Measurements from ENCODE around the gene SEMA5A.
"Not testable (repeated sequence)": the region's sequence is repeated elsewhere in the genome, so short reads cannot be mapped to it uniquely, and the experiment has no call there.

Gene SEMA5A

DNA sequence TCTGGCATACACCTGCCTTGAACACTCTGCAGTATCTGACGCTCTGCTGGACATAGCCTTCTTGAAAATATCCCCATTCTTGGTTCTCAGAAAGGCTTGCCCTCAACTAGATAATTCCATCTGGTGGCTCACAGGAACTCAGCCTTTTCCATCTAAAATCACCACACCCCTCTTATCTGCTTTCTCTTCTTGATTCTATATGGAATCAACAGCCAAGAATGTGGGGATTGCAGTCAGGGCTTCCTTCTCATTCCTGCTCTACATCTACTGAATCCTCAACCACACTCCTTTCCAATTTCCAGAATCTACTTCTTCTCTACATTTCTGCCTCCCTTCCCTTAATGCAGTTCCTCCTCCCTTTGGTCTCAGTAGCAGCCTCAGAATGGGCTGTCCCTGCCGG is 170.1 kb downstream of the SEMA5A start:
- in situ Hi-C loops (cut with MboI; ENCODE audit: low sequenced_read_pairs): no loop called here

DNA sequence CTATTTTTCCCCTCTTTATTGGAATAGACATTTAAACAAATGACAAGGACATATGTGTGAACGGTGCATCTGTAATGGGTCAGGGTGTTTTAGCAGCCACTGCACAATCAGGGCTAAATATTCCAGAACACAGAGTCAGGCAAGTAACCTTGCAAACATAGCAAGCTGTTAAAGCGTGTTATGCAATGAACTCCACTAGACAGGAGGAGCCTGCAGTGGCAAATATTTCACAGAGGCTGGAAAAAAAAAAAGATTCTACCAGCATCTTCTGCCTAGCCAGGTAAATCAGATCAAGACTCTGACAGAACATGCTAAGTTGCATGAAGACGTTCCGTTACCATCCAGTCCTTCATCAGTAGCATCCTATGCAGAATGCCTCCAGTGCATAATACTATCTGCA is 171.8 kb downstream of the SEMA5A start:
- in situ Hi-C loops (cut with MboI; ENCODE audit: low sequenced_read_pairs): no loop called here

DNA sequence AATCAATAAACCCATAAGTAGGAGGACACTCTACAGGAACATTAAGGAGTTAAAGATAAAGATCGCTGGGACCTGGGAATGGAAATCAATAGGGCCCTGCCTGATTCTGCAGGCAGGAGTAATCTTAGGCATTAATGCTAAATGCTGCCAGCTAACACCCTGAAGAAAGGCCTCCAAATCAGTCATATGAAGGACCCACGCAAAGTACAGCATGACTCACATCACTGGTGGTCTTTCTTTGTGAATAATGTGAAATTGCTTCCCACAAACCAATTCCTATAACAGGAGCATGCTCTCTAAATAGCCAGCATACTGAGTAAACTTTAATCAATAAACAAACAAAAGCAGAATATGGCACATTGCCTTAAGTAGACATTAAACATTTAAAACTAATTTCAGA is 172.3 kb downstream of the SEMA5A start:
- in situ Hi-C loops (cut with MboI; ENCODE audit: low sequenced_read_pairs): no loop called here

DNA sequence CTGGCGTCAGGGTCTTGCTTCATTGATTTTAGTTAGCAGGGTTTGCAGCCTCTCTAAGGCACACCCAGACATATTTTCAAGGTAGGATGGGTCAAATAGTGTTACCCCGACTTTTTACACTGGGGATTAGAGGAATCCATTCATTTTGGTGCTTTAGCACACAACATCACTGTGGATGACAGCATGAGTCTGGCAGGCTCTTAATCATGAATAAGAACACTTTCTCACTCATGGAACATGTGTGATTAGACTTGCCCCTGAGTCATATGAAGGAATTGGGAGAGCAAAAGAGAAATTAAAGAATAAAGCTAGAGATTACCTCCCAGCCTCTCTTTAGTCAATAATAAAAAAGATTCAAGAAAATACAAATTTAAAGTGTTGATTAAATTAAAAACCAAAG is 175.6 kb downstream of the SEMA5A start:
- in situ Hi-C loops (cut with MboI; ENCODE audit: low sequenced_read_pairs): no loop called here

DNA sequence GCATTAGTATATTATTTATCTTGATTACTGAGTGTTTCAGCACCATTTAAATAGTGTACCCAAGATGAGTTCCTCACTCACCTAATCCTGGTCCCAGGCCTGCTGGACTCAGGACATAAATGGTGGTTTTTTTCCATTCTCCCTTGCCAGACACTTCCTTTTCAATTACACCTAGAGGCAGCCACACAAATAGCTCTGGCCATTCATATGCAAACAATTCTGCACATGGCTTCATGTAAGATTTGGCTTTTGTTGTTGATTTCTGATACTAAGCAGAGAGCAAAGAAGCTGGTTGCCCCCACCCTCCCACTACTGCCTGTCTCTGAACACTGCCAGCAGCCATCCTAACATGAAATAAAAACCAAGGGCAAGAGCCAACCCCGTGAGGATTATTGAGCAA is 180.4 kb downstream of the SEMA5A start:
- in situ Hi-C loops (cut with MboI; ENCODE audit: low sequenced_read_pairs): no loop called here

DNA sequence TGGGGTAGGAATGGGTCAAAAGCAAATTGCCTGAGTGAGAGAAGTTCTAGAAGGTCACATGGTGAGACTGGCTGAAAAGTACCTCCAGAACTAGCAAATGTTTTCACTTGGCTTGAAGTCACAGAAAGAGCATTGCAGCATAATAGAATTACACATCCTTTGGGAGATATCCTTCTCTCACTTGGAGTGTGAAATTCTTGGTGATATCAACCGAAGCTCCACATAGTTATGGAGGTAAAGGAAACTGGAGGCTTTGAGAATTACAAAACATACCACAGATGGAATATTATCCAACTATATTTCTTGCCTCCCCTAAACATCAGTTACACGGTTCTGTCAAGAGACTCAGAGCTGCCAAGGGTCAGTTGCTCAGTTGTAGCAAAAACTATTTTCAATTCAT is 182.4 kb downstream of the SEMA5A start:
- in situ Hi-C loops (cut with MboI; ENCODE audit: low sequenced_read_pairs): no loop called here

DNA sequence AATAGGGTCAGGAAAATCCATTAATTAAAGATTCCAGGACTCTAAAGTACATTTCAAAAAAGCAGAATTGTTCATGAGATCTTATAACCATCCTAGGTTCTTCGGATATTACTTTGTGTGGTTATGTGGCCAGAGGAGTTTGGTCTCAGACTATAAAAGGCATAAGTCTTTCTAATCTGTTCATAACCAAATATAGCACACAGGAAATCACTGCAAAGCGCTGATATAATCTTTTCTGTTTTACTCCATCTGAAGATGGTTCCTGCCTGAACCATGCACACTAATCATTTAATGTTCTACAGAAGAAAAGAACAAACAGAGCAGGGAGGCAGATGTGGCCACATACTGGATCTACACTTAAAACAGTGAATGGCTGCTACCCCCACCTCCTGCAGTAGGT is 182.8 kb downstream of the SEMA5A start:
- in situ Hi-C loops (cut with MboI; ENCODE audit: low sequenced_read_pairs): no loop called here

DNA sequence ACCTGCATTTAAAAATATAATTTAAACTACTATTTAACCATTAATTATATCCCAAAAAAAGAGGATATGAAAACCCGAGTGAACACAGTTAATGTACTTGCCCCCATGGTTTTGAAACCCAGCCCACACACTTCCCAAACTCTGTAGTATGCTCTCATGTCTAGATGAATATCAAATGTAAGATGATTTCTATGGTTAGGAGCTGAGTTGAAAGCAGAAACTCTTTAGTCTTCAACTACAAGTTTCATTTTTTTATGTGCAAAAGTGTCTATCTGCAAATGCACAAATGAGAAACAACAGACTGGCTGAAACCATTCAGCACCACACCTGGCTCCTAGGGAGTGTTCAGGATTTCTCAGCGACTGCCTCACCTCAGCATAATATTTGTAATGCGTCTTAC is 183.3 kb downstream of the SEMA5A start:
- in situ Hi-C loops (cut with MboI; ENCODE audit: low sequenced_read_pairs): no loop called here

DNA sequence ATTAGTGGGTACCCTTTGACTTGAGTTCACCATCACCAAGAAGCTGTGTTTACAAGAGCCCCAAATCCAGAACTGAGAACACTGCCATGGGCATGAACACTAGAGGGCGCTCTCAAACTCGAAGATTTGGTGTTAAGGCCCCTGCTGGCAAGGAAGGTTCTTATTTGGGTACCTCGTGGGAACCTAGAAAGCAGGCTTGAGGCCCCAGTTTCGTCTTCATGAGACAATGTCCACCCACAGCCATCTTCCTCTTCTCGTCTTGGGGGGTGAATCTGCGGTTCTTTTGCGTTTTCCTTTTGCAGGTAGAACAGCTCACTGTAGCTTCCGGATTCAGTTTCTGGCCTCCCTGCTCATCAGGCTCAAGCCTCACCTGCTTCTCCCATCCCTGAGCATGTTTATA is 184.0 kb downstream of the SEMA5A start:
- in situ Hi-C loops (cut with MboI; ENCODE audit: low sequenced_read_pairs): no loop called here

DNA sequence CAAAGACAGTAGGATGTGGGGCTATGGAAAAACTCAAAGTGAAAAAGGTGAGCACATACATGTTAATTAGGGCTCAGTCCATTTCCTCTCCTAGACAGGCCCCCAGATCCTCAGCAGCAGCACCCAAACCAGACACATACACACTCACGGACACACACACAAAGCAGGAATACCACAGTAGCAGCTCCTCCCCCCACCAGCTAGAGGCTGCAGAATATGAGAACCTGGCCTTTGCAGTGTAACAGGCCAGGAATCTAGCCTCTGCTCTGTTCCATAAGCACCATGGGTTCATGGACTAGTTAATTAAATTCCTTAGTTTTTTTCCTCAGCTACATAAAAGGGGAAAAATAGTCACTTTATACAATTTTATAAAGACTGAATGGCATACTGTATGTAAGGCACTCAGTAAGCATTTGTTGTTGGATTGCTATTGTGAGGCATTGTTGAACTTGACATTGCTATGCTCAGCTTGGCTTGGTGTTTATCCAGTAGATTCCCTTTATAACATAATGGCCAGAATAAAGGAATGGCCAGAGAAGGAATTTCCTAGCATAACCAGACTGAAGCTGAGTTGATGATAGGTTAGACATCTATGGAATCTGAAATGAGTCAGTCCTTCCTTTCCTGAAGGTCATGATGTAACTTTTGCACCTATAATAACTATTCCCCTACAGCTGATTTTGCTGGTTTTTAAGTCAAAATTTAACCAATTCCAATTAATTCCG is 186.8 kb downstream of the SEMA5A start:
- in situ Hi-C loops (cut with MboI; ENCODE audit: low sequenced_read_pairs): no loop called here

DNA sequence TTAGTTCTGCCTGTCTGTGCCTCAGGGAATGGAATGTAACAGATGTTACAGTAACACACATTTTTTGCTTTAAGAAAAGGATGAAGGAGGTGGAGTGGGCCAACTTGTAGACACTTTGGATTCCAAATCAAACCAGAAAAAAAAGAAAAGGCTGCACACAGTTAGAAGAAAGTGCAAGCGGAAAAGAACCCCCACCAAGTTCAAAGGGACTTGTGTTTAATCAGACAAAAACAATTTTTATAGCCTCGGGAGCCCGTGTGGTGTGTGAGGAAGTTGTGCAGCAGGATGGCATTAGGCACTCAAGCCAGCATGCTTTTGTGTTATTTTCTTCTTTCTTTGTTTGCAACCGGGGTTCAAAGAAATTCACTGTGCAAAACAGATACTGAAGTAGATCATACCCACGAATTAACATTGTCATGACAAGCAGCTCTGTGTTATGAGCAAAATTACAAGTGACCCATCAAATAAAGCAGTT is 189.5 kb downstream of the SEMA5A start:
- in situ Hi-C loops (cut with MboI; ENCODE audit: low sequenced_read_pairs): no loop called here

DNA sequence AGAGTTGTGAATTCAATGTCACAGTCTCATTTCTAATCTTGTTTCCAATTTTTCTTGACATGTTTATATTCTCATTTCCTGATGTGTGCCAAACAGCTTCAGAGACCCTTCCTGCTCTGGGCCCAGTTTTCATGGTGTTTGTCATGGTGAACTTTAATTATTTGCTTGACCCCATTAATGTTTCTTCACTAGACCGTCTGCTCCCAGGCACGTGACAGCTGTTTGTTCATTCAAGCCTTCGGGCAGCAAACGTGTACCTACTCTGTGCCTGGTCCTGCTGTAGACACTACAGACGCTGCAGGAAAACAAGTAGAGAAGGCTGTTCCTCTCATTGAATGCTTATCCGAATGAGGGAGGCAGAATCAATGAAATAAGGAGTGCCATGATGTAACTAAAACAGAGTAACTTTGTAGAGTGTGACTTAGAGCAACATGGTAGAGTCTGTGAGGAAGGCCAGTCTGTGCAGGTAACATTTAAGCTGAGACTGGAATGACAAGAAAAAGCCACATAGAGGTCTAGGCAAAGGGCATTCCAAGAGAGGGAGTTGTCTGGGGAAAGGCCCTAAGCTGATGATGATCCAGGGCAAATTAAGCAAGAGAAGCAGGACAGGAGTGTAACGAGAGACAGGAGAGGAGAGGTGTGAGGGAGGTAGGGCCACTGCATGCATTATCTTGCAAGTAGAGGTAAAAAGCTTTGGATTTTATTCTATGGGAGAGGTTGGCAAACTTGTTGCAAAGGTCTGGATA is 191.4 kb downstream of the SEMA5A start:
- in situ Hi-C loops (cut with MboI; ENCODE audit: low sequenced_read_pairs): no loop called here

DNA sequence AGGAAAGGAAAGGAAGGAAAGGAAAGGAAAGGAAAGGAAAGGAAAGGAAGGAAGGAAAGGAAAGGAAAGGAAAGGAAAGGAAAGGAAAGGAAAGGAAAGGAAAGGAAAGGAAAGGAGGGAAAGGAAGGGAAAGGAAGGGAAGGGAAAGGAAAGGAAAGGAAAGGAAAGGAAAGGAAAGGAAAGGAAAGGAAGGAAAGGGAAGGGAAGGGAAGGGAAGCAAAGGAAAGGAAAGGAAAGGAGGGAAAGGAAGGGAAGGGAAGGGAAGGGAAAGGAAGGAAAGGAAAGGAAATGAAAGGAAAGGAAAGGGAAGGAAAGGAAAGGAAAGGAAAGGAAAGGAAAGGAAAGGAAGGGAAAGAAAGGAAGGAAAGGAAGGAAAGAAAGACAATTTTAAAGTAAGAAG is 192.8 kb downstream of the SEMA5A start:
- in situ Hi-C loops (cut with MboI; ENCODE audit: low sequenced_read_pairs): not testable (repeated sequence)

DNA sequence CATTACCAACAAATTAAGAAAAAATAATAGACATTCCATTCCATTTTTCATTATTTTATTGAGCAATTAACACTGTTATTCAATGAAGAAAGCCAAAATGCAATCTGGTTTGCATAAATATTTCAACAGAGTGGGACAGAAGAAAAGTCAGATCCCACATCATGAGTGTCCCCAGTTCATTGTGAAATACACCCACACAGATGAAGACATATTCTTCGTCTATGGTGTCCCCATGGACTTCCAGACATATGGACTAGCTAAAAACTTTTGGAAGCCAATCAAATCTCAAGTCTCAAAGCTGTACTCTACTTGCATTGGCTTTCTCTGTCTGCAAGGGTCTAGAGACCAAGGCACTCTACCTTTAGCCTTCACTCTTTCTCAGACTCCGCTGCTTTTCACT is 194.3 kb downstream of the SEMA5A start:
- in situ Hi-C loops (cut with MboI; ENCODE audit: low sequenced_read_pairs): no loop called here

DNA sequence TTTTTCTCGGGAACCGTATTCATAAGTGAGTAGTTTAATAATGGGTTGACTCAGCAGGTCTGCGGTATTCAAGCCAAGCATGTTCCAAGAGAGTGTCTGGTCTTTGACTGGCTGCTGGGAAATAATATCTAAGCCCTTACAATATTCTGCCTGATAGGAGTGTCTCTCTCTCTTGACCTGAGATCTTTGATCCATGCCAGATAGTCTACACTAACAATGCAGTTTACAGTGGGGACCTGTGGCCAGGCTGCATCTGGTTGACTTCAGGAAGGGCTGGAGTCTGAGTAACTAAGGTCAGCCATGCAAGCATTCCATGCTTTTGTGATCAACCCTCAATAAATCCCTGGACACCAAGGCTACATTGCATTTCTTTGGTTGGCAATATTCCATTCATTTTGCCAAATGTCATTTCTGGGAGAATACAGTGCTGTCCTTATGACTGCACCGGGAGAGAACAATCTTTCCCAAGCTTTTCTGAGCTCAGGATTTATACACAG is 195.5 kb downstream of the SEMA5A start:
- in situ Hi-C loops (cut with MboI; ENCODE audit: low sequenced_read_pairs): no loop called here

DNA sequence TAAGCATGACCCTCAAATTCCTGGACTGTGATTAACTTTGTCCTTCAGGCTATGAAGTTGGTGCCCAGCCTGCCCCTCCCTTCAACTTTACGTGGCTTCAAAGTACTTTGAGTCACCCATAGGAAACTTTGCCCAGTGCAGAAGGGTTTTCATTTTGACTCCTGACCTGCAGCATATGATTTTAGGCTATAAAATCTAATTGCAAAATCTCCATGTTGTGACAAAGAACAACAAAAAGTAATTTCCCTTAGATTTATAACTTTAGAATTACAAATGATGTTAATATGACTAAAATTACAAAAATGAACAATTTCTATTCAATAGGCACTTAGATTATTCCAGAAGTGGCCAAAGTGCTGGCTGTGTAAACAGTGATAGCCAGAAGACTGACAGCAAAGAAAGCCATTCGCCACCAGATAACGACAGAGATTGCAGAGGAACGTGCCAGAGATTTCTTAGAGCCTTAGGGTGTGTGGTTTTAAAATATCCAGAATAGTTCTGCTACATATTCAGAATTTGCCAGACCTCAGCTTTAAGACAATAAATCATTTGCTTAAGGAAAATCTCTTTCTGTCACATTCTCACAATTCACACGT is 197.4 kb downstream of the SEMA5A start:
- in situ Hi-C loops (cut with MboI; ENCODE audit: low sequenced_read_pairs): no loop called here

DNA sequence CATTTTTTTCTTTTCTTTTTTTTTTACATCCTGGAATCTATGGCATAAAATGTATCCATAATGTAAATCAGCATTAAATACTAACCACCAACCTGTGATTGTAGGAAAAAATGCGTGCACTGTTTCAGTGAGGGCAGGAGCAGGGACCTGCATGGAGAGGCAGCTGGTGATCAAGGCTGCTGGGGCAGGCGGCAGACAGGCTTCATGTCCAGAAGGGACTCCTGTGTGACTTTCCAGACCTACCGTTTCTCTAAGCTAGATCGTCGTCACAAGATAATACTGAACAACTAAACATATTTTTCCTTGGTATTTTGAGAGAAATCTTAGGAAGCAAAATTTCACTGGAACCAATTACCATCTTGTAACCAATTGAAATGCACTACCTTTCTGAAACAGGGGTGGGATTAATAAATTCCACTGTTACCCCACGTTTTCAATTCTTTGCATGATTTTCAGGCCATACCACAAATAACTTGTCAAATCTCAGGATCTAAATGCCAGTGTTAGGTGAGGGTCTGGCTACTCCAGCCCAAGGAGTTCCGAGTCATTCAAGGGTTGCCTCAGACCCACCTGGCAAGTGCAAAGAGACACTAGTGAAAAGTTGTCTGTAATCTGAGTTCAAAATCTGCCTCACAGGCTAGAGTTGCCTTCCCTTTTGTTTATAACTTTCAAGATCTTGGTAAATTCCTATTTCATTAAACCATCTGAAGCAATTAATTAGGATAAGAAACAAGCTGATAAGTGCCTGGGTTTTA is 198.2 kb downstream of the SEMA5A start:
- in situ Hi-C loops (cut with MboI; ENCODE audit: low sequenced_read_pairs): no loop called here

DNA sequence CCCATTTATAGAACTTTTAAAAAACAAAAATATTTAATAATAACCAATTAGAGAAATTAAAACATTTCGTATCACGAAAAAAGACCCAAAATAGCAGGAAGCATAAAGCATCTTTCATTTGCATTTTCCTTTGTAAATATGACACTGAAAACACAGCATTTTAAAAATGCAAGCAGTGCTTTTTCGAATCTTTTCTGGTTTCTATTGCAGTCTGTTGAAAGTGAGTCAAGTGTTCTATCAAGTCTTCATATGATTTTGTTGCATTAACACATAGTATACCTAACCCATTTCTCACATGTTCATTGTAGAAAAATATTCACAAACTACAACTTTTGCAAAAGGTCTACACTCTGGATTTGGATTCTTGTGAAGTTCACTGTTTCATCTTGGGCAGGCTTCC is 198.8 kb downstream of the SEMA5A start:
- in situ Hi-C loops (cut with MboI; ENCODE audit: low sequenced_read_pairs): no loop called here

DNA sequence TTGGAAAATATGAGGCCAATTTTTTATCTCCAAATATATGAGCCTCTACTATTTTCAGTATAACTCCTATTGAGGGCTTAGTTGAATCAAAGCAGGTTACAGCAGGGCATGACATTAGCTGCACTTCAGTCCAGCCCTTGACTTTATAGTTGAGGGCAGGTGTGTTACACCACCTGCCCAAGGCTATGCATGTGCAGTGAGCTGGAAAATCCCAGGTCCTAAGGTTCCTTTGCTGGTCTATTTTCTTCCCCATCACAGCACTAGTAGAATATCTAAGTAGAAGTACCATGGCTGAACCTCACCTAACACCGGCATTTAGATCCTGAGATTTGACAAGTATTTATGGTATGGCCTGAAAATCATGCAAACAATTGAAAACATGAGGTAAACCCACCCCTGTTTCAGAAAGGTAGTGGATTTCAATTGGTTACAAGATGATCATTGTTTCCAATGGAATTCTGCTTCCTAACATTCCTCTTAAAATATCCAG is 201.1 kb downstream of the SEMA5A start:
- in situ Hi-C loops (cut with MboI; ENCODE audit: low sequenced_read_pairs): no loop called here

DNA sequence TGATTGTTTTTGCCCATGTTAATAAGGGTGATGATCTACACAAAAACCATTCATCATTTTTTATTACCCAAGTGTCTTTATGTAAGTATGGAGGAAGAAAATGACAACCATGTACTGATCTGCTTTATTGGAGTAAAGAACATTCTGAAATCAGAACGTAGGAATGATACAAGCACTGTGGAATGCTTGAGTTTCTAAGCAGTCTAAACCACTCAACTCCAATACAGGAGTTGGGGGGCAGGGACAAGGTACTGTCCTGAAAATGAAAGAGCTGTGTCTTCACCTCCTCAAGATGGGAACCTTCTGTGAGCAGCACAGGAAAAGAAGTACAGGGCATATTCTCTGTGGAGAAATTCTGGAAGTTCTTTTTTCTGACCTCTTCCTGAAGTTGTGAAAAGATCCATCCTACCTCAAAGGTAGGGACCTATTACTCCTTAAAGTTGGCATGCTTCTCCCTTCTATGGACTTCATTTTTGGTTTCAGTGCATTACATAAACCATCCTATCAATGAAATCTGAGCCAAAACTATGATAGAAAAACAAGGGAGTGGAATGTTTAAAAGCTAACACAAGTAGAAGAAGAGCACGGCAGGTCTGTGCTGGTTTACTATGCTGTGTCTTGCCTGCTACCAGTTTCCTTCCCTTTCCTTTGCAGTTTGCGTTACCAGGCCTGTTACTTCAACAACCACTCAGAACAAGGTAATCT is 202.6 kb downstream of the SEMA5A start:
- in situ Hi-C loops (cut with MboI; ENCODE audit: low sequenced_read_pairs): no loop called here

Data from HL-60/S4 treated with phorbol 12-myristate 13-acetate at 8.2 ng/mL for 4 days and 3 days (cell line).